Caki2 (cell line): ENCODE measurements around the gene LAMC2. TPM values are rescaled to one million over a fixed set of nuclear protein-coding genes. Genes with fewer than 3 reads are reported as not detected.

Experiments used
- DNase-seq: peaks from one replicate; pipeline ENCODE4 v3.0.0-alpha.2; 2015; ENCODE audit warnings: low read depth
- in situ Hi-C: cut with HindIII; loops from 2 replicates; pipeline ENCODE4 v1.10.0; 2016; ENCODE audit warnings: low sequenced_read_pairs, low pct_unique_long_range_greater_than_20kb, mixed read lengths
- total RNA-seq: library from RNA; depleted of rRNA; stranded (reverse); fragments of >200 nt; shearing (Covaris generic); gene quantifications from 2 replicates; pipeline ENCODE4 v1.2.3, GENCODE V29; 2014; ENCODE audit warnings: low replicate concordance

Gene LAMC2
- total RNA-seq, 1 experiment from 2014 or later: 92.0 TPM

GRCh38 chr1:183203094-183203493 is 17.0 kb downstream of the LAMC2 start:
- DNase-seq: no peak
- in situ Hi-C loops: no loop called here

DNA sequence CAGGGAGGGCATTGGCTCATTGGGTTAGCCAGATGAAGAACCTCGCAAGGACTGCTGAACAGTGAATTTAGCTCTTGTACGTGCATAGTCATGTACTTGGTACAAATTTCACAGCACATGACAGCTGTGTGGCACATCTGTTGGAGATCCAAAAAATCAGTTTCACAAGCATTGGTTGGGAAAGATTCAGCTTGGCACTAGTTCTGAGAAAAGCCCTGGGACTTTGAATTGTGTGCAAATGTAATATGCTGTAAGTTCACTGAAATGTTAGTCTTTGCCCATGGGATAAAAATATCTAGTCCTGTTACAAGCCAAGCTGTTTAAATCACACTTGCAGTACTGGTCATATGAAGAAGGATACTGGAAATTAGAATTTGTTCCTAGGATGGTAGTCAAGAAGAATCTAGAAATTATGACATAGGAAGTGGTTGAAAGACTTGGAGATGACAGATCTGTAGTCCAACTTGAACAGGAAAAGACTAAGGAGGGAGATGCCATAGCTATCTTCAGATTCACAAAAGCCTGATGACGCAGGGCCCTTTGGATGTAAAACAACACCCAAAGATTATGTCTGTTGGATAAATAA is 19.2 kb downstream of the LAMC2 start:
- in situ Hi-C loops: no loop called here
- no peak for DNase-seq

DNA sequence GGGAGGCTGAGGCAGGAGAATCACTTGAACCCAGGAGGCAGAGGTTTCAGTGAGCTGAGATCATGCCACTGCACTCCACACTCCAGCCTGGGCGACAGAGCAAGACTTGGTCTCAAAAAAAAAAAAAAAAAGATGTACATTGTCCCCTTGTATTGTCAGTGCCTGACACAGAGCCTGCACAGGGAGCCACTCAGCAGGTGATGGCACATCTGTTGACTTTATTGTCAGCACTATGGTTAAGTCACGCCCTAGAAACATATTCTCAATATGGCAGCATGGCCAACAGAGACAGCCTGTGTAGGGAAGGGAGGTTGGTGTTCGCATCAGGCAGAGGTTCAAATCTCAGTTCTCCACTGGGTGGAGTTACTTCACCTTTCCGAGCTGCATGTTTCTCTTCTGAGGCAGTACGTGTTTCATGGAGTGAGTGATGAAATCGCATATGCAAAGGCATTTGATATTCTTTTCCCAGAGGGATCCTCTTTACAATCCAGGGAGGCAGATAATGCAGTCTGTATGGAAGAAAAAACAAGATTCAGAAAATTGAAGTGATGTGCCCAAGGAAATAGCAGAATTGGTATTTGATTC is 20.6 kb downstream of the LAMC2 start:
- no peak for DNase-seq
- in situ Hi-C loops: no loop called here

DNA sequence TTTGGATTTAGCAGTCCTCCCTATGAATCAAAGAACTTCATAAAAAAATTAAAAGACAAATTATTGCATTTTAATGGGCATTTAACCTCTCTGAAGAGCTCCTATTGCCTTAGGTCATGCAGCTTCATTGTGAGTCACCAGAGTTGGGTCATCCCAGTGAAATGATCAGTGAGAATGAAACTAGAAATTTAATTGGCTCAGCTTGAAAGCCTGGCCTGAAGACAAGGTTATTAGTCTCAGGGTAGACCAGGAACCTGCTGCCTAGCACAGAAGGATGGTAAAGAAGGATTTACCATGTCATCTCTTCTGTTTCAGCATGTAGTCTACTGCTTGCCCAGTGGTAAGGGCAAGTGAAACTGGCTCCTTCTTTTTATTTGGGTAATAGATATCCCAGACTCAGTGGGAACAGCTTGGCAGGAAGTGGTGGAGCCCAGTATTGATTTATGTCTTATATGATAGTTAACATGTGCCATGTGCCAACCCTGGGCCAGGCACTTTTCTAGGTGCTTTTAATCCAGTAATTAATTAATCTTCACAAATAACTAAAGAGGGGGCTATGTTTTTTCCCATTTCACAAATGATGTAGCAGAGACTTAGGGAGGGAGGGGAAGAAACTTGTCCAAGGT is 23.6 kb downstream of the LAMC2 start:
- DNase-seq: peak; percentile 72
- in situ Hi-C loops: no loop called here

DNA sequence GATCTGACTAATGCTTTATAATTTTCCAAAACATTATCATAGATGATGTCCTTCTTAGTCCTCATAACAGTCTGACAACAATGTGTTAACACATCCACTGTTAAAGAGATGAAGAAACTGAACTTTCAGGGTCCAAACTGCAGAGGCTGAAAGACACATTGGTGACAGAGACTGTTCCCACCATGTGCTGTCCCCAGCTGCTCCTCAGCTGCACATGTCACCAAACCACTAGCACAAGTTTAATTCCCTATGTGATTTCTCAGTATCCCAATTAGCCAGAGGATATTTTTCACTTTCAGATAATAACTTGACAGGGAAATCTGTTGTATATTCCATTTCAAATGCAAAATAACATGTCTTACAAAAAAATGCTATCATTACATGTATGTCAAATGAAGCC is 24.6 kb downstream of the LAMC2 start:
- in situ Hi-C loops: no loop called here
- no peak for DNase-seq

DNA sequence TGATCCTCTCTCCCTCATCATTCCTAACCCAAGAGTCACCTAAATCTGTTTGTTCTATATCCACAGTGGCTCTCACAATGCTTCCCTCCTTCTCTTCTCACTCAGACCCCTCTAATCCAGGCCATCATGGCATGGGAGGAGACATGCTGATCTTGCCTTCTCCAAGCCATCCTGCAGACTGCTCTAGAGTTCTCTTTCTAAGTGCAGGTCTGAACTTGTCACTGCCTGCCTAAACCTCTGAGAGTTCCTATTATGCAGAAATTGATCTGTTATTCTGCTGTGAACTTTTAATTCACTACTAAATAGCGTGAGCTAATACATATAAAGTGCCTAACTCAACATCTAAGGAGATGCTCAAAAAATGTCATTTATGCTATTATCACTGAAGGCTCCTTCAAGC is 26.8 kb downstream of the LAMC2 start:
- no peak for DNase-seq
- in situ Hi-C loops: no loop called here

DNA sequence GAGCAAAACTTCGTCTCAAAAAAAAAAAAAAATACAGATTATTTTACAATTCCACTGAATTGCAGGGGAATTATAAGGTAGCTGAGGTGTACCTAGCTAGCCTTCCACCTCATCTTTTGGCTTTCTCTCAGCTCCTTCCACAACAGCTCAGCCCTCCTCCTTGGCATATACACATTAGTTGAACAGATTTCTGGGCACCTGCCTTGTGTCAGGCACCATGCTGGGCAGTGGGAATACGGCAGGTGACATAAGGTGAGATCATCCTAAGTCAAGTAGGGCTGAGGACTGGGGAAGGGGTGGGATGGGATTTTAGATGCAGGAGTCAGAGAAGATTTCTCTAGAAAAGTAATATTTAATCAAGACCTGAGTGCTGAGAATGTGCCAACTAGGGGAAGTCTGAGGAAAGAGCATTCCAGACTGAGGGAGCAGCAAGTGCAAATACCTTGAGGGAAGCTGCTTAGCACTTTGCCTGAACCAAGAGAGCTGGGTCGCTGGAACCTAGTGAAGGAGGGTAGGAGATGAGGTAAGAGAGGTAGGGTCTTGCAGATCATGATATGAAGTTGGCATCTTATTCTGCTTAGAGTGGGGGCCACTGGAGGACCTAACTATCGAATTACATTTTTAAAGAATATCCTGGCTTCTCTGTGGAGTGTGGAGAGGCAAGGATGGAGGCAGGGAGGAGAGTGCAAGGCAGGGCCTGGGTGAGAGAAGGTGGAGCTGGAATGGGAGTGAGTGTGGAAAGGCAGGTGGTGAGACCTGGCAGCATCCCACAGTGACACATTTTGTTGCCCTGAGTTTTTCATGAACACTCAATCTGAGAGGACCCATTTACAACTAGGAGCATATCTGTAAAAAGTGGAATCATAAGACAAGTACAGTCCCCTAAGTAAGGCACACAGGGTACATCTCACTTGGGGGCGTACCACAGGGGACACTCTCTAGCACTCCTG is 28.2 kb downstream of the LAMC2 start:
- DNase-seq: no peak
- in situ Hi-C loops: no loop called here

DNA sequence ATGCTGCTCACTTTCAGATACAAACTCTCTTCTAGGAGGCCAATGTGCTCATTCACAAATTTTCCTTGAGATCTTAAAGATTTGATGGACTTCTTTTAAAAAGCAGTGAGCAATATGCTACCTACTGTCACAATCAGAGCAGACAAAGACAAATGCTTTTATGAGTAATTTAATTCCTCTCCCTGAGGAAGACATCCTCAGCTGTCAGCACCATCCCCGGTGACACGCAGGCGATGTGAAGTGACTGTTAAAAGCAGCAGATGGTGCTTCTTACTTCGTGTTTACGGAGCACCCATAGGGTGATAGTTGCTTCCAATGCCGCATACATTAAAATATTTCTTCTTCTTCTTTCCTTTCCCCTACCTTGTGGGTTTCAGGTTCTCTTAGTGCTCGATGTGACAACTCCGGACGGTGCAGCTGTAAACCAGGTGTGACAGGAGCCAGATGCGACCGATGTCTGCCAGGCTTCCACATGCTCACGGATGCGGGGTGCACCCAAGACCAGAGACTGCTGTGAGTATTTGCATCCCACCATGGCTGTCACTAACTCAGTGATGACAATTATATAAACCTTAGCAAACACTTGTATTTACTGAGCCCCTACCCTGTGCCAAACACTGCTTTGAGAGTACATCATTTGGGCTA is 29.1 kb downstream of the LAMC2 start:
- in situ Hi-C loops: no loop called here
- DNase-seq: no peak

DNA sequence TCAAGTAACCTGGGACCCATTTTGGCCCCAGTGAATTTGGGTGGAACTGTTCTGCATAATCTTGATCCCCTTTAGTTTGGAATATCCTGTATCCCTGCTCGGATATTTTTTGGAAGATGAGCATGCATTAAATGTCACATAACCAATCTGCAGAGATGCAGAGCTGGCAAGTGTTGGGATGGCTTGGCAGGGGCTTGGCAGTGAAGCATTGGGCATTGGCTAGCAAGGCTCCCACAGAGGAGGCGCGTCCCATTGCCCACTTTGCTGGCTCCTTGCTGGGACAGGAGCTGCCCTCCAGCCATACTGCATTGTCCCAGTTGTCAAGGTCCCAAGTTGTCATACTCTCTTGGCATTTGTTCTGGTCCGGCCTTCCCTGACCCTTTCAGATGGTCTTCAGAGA is 29.9 kb downstream of the LAMC2 start:
- no peak for DNase-seq
- in situ Hi-C loops: no loop called here

GRCh38 chr1:183218027-183218618 is 32.1 kb downstream of the LAMC2 start:
- DNase-seq: no peak
- in situ Hi-C loops: no loop called here

DNA sequence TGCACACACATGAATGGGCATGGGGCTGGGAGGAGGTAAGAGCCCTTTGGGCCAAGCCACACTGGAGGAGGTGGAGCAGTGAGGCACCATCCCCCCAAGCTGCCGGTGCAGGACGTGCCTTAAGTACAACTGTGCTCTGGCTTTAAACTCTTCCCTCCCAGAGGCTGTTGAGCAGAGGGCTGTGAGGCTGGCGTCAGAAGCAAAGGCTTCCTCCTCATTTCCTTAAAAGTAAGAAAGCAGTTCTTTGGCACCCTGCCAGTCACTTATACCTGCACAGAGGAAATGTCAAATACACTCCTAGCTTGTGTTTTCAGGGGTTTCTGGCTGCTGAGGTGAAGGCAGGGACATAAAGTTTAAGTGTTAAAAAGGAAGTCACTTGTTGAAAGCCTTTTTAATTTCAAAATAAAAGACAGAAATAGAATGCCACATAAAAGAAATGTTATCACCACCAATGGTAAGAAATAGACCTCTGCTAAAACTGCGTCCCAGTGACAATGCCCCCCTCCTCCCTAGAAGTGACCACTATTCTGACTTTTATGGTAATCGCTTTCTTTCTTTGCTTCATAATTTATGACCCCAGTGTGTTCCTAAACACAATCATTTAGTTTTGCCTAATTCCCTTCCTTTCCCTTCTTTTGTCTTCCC is 33.0 kb downstream of the LAMC2 start:
- no peak for DNase-seq
- in situ Hi-C loops: no loop called here

DNA sequence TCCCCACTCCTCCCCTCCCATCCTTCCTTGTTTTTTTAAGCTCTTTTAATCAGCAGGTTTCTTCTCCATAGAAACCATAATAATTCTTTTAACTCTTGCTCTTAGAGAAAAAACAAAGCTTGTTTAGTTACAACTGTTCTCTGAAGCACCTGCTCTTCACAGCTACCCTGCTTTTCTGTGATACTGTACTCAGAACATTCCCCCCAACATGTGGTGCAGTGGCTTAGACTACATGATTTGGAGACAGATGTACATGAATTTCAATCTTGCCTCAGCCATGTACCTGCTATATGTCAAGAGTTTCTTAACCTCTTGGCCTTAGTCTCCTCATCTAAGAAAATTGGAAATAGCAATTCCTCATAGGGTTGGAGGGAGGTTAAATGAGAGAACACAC is 33.5 kb downstream of the LAMC2 start:
- in situ Hi-C loops: no loop called here
- no peak for DNase-seq

GRCh38 chr1:183222909-183223308 is 36.8 kb downstream of the LAMC2 start:
- in situ Hi-C loops: no loop called here
- DNase-seq: no peak

DNA sequence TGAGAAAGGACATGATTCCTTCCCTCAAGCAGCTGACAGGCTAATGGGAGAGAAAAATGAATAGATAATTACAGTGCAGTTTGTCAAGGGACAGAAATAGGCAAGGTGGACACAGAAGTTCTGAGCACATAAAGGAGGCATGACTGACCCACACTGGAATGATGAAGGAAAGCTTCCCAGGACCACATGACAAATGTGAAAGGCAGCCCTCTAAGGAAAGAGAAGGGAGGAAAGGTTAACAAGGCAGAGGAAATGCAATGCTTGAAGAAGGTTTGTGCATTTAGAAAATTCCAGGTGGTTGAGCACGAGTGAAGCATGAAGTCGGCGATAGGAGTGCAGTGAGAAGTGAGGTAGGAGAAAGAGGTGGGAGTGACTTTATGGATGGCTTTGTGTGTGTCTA is 37.4 kb downstream of the LAMC2 start:
- in situ Hi-C loops: no loop called here
- peak; percentile 72 for DNase-seq

DNA sequence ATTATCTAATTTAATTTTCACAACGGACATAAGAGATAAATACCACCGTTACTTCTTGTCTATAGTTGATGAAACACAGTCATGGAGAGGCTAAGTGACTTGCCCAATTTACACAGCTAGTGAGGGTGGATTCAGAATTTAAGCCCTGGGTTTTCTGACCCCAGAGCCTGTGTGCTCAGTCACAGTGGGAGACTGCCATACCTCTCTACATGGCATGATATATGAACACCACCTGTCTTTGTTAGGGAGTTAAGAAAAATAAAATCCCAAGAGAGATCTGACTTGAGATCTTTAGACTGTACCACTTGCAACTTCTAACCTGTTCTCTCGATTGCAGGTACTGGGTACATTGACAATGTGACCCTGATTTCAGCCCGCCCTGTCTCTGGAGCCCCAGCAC is 40.3 kb downstream of the LAMC2 start:
- no peak for DNase-seq
- in situ Hi-C loops: no loop called here

DNA sequence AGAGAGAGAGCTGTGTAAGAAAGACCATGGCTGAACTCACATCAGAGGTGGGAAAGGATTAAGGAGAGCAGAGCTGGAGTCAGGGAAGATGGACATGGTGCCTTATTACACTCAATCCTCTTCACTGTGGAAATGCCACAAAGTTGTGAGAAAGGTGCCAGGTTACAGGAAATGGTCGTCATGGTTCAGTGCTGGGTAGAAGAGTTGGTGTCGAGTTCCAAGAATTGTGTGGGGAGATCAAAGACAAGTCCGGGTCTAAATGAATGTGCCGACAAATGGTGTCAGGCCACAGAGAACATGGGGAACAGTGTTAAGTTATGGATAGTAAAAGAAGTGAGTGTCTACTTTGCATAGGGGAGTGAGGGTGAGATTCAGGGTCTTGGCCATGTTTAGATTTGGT is 40.9 kb downstream of the LAMC2 start:
- DNase-seq: no peak
- in situ Hi-C loops: no loop called here

DNA sequence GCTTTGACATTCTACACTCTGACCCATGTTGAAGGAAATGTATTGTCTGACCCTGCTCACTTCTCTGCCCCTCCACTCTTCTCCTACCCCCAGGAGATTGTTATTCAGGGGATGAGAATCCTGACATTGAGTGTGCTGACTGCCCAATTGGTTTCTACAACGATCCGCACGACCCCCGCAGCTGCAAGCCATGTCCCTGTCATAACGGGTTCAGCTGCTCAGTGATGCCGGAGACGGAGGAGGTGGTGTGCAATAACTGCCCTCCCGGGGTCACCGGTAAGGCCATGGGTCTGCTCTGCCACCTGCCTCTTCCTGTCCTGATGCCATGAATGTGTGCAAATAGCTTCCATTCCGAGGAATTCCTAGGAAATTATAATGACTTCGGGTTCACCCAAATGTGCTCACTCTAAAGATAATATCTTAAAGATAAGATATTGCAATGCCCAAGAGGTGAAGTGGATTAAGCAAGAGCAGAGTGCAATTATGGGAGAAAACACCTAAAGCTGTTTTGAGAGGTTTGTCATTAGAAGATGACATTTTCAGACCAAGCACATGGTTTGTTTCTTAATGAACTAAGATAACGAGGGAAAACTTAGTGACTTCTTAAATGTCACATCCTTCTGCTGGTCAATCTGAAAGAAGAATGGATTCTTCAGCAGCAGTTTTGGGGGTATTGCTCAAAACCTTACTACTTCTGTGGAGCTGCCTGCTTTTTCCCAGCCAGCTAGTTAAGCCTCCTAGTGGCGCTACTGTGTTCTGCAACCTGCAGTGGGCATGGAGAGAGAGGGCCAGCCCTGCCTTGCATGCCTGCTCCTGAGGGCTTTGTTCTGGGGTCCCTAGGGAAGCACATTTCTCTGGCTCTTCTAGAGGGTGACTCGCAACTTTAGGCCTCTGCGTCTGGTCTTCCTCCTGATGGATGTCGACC is 41.6 kb downstream of the LAMC2 start:
- peak; percentile 42 for DNase-seq

More for the DNA sequence above, 41.6 kb downstream of the LAMC2 start:
- in situ Hi-C loops: no loop called here
